ENCODE results near the gene SLC2A14.
"Not testable (repeated sequence)": the region's sequence is repeated elsewhere in the genome, so short reads cannot be mapped to it uniquely, and the experiment has no call there.

SLC2A14 gene

DNA sequence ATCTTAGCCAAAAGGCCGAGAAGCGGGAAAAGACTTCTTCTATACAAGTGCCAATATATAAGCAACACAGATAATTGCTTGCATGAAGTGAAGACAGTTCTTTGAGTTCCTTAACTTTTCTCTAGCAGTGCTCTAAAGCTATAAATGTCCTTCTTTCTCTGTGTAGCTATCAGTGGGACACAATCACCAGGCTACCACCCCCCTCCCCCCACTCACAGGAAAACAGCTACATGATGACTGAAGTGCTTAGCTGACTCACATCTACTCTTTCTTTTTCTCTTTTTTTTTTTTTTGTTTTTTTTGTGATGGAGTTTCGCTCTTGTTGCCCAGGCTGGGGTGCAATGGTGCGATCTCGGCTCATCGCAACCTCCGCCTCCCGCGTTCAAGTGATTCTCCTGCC is 30.3 kb downstream of the SLC2A14 start:
- ATAC-seq (replicated peaks; ENCODE audit: extremely low read depth, poor library complexity, severe bottlenecking); H3K9me3 Mint-ChIP-seq: not testable (repeated sequence)

GRCh38 chr12:7839848-7840247 is 32.9 kb downstream of the SLC2A14 start:
- H3K27ac Mint-ChIP-seq (ENCODE audit: low read depth); H3K4me1 Mint-ChIP-seq; H3K4me3 Mint-ChIP-seq; ATAC-seq (replicated peaks; ENCODE audit: extremely low read depth, poor library complexity, severe bottlenecking); DNase-seq (ENCODE audit: low spot score in 2 of 2); H3K36me3 Mint-ChIP-seq (ENCODE audit: insufficient read depth); H3K9me3 Mint-ChIP-seq: not testable (repeated sequence)
- peaks cover 35% of the 10 kb centered on the region for H3K27me3 Mint-ChIP-seq

More for the DNA sequence above, 30.3 kb downstream of the SLC2A14 start:
- H3K4me1 Mint-ChIP-seq; H3K27ac Mint-ChIP-seq (ENCODE audit: low read depth); H3K4me3 Mint-ChIP-seq; DNase-seq (ENCODE audit: low spot score in 2 of 2); H3K36me3 Mint-ChIP-seq (ENCODE audit: insufficient read depth): not testable (repeated sequence)
- peaks cover 27% of the 10 kb centered on the region for H3K27me3 Mint-ChIP-seq

- DNase-seq (ENCODE audit: low spot score in 2 of 2); H3K4me1 Mint-ChIP-seq; H3K36me3 Mint-ChIP-seq (ENCODE audit: insufficient read depth); H3K4me3 Mint-ChIP-seq; H3K9me3 Mint-ChIP-seq; H3K27ac Mint-ChIP-seq (ENCODE audit: low read depth); ATAC-seq (replicated peaks; ENCODE audit: extremely low read depth, poor library complexity, severe bottlenecking): not testable (repeated sequence)
- H3K27me3 Mint-ChIP-seq, result peaks cover 34% of the 10 kb centered on the region
Observed at GRCh38 chr12:7839226-7839625, 33.5 kb downstream of the SLC2A14 start.

- H3K4me3 Mint-ChIP-seq, result no peak overlapping the region
- no peak overlapping the region for H3K27ac Mint-ChIP-seq (ENCODE audit: low read depth)
- ATAC-seq (replicated peaks; ENCODE audit: extremely low read depth, poor library complexity, severe bottlenecking) (no peak), DNase-seq (ENCODE audit: low spot score in 2 of 2) (no peak)
- peaks cover 33% of the 10 kb centered on the region for H3K27me3 Mint-ChIP-seq
- H3K36me3 Mint-ChIP-seq (ENCODE audit: insufficient read depth), result peaks cover 2% of the 10 kb centered on the region
- H3K9me3 Mint-ChIP-seq, result no peaks in the 10 kb centered on the region
- H3K4me1 Mint-ChIP-seq, result no peaks in the 10 kb centered on the region
Observed at GRCh38 chr12:7837366-7837765, 35.3 kb downstream of the SLC2A14 start.

DNA sequence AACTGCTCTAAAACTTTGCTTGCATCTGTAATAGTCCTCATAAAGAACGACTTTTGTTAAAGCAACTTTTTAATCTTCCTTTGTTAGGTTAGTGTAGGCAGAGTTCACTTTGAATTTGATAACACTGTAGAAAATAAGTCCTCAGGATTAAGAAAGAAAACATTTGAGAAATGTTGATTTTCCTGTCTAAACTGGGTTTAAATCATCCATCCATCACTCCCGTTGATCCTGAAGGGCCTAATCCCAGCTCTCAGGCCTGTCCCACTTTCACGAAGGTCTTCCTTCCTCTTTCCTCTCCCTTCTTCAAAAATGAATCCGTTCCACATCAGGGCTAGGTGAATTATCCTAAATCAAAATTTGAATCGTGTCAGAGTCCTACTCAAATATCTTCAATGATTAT is 36.9 kb downstream of the SLC2A14 start:
- no peak overlapping the region for H3K27ac Mint-ChIP-seq (ENCODE audit: low read depth)

GRCh38 chr12:7835116-7835515 is 37.6 kb downstream of the SLC2A14 start:
- no peak for DNase-seq (ENCODE audit: low spot score in 2 of 2)
- no peak for ATAC-seq (replicated peaks; ENCODE audit: extremely low read depth, poor library complexity, severe bottlenecking)
- Mint-ChIP-seq H3K27me3 (peaks cover 25% of the 10 kb centered on the region), H3K4me1 (no peaks in the 10 kb centered on the region), H3K27ac (ENCODE audit: low read depth) (no peak overlapping the region), H3K36me3 (ENCODE audit: insufficient read depth) (no peaks in the 10 kb centered on the region), H3K4me3 (no peak overlapping the region), H3K9me3 (no peaks in the 10 kb centered on the region)

More for the DNA sequence above, 36.9 kb downstream of the SLC2A14 start:
- ATAC-seq (replicated peaks; ENCODE audit: extremely low read depth, poor library complexity, severe bottlenecking) (no peak), DNase-seq (ENCODE audit: low spot score in 2 of 2) (no peak)
- Mint-ChIP-seq H3K4me1 (no peaks in the 10 kb centered on the region), H3K27me3 (peaks cover 24% of the 10 kb centered on the region), H3K36me3 (ENCODE audit: insufficient read depth) (no peaks in the 10 kb centered on the region), H3K4me3 (no peak overlapping the region), H3K9me3 (no peaks in the 10 kb centered on the region)

- Mint-ChIP-seq H3K27ac (ENCODE audit: low read depth) (no peak overlapping the region), H3K9me3 (no peaks in the 10 kb centered on the region), H3K36me3 (ENCODE audit: insufficient read depth) (no peaks in the 10 kb centered on the region), H3K27me3 (peaks cover 29% of the 10 kb centered on the region), H3K4me3 (no peak overlapping the region), H3K4me1 (no peaks in the 10 kb centered on the region)
- ATAC-seq (replicated peaks; ENCODE audit: extremely low read depth, poor library complexity, severe bottlenecking), result no peak
- DNase-seq (ENCODE audit: low spot score in 2 of 2), result no peak
Observed at GRCh38 chr12:7834701-7835100, 38.0 kb downstream of the SLC2A14 start.

GRCh38 chr12:7833831-7834230 is 38.9 kb downstream of the SLC2A14 start:
- Mint-ChIP-seq H3K9me3 (no peaks in the 10 kb centered on the region), H3K36me3 (ENCODE audit: insufficient read depth) (no peaks in the 10 kb centered on the region), H3K4me3 (no peak overlapping the region), H3K27ac (ENCODE audit: low read depth) (no peak overlapping the region), H3K4me1 (no peaks in the 10 kb centered on the region), H3K27me3 (peaks cover 31% of the 10 kb centered on the region)
- no peak for DNase-seq (ENCODE audit: low spot score in 2 of 2)
- ATAC-seq (replicated peaks; ENCODE audit: extremely low read depth, poor library complexity, severe bottlenecking), result no peak

- H3K27me3 Mint-ChIP-seq, result peaks cover 31% of the 10 kb centered on the region
- DNase-seq (ENCODE audit: low spot score in 2 of 2); H3K4me3 Mint-ChIP-seq; ATAC-seq (replicated peaks; ENCODE audit: extremely low read depth, poor library complexity, severe bottlenecking); H3K36me3 Mint-ChIP-seq (ENCODE audit: insufficient read depth); H3K27ac Mint-ChIP-seq (ENCODE audit: low read depth); H3K4me1 Mint-ChIP-seq; H3K9me3 Mint-ChIP-seq: not testable (repeated sequence)
Observed at GRCh38 chr12:7833201-7833600, 39.5 kb downstream of the SLC2A14 start.

GRCh38 chr12:7832059-7832696 is 40.5 kb downstream of the SLC2A14 start:
- no peak overlapping the region for H3K27ac Mint-ChIP-seq (ENCODE audit: low read depth)
- peaks cover 31% of the 10 kb centered on the region for H3K27me3 Mint-ChIP-seq
- H3K4me3 Mint-ChIP-seq, result no peak overlapping the region
- H3K4me1 Mint-ChIP-seq, result no peaks in the 10 kb centered on the region
- H3K9me3 Mint-ChIP-seq, result no peaks in the 10 kb centered on the region
- DNase-seq (ENCODE audit: low spot score in 2 of 2), result no peak
- ATAC-seq (replicated peaks; ENCODE audit: extremely low read depth, poor library complexity, severe bottlenecking), result peak; percentile 62
- no peaks in the 10 kb centered on the region for H3K36me3 Mint-ChIP-seq (ENCODE audit: insufficient read depth)

DNA sequence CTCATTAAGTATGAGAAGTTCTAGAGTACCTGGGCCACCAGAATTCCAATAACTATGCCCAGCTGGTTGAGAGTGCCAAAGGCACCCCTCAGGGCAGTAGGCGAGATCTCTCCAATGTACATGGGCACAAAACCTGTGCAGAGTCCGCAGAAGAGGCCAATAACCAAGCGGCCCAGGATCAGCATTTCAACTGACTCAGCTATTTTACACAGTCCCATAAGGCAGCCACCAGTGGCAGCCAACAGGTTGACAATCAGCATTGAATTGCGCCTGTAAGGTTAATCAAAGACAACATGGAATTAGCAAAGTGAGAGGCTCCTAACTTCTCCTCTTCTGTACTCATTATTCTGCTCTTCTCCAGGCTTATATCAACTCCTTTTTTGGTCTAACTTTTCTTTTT is 43.0 kb downstream of the SLC2A14 start:
- not testable (repeated sequence) for H3K36me3 Mint-ChIP-seq (ENCODE audit: insufficient read depth); H3K27ac Mint-ChIP-seq (ENCODE audit: low read depth); H3K4me3 Mint-ChIP-seq; H3K9me3 Mint-ChIP-seq; DNase-seq (ENCODE audit: low spot score in 2 of 2); H3K4me1 Mint-ChIP-seq; ATAC-seq (replicated peaks; ENCODE audit: extremely low read depth, poor library complexity, severe bottlenecking)
- H3K27me3 Mint-ChIP-seq, result peaks cover 23% of the 10 kb centered on the region

DNA sequence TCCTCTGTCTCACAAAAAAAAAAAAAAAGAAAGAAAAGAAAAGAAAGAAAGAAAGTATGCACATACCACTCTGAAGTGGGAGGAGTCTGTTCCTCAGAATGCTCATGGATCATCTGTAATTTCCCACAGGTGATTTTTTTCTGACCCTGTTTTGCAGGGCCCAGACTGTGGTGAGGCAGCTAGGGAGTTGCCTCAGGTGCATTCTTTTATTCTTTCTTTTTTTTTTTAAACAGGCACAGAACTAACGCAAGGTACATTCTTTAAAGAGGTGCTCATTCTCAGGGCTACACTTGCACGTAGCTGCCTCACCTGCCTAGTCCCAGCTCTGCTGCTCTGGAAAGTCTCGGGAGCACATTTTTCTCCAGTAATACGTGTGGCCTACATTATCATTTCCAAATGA is 47.0 kb downstream of the SLC2A14 start:
- H3K4me3 Mint-ChIP-seq; DNase-seq (ENCODE audit: low spot score in 2 of 2); H3K4me1 Mint-ChIP-seq; H3K9me3 Mint-ChIP-seq; H3K36me3 Mint-ChIP-seq (ENCODE audit: insufficient read depth); H3K27me3 Mint-ChIP-seq; ATAC-seq (replicated peaks; ENCODE audit: extremely low read depth, poor library complexity, severe bottlenecking); H3K27ac Mint-ChIP-seq (ENCODE audit: low read depth): not testable (repeated sequence)

GRCh38 chr12:7806863-7807487 is 65.7 kb downstream of the SLC2A14 start:
- Mint-ChIP-seq H3K4me1 (no peaks in the 10 kb centered on the region), H3K27ac (ENCODE audit: low read depth) (no peak overlapping the region), H3K27me3 (peaks cover 8% of the 10 kb centered on the region), H3K4me3 (no peak overlapping the region), H3K36me3 (ENCODE audit: insufficient read depth) (peaks cover 3% of the 10 kb centered on the region), H3K9me3 (no peaks in the 10 kb centered on the region)
- DNase-seq (ENCODE audit: low spot score in 2 of 2) (peak; percentile 34 to 40), ATAC-seq (replicated peaks; ENCODE audit: extremely low read depth, poor library complexity, severe bottlenecking) (peak; percentile 68)

All from central memory CD8-positive, alpha-beta T cell (primary cell).